Measurements from ENCODE around the gene RABEP2. TPM values are rescaled to one million over a fixed set of nuclear protein-coding genes. Genes with fewer than 3 reads are reported as not detected.
"Not testable (repeated sequence)": the region's sequence is repeated elsewhere in the genome, so short reads cannot be mapped to it uniquely, and the experiment has no call there.

Gene RABEP2, protein sequence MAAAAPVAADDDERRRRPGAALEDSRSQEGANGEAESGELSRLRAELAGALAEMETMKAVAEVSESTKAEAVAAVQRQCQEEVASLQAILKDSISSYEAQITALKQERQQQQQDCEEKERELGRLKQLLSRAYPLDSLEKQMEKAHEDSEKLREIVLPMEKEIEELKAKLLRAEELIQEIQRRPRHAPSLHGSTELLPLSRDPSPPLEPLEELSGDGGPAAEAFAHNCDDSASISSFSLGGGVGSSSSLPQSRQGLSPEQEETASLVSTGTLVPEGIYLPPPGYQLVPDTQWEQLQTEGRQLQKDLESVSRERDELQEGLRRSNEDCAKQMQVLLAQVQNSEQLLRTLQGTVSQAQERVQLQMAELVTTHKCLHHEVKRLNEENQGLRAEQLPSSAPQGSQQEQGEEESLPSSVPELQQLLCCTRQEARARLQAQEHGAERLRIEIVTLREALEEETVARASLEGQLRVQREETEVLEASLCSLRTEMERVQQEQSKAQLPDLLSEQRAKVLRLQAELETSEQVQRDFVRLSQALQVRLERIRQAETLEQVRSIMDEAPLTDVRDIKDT
- 10 to 100 TPM; 18.9 to 30.2 (median 24.9) TPM for total RNA-seq

DNA sequence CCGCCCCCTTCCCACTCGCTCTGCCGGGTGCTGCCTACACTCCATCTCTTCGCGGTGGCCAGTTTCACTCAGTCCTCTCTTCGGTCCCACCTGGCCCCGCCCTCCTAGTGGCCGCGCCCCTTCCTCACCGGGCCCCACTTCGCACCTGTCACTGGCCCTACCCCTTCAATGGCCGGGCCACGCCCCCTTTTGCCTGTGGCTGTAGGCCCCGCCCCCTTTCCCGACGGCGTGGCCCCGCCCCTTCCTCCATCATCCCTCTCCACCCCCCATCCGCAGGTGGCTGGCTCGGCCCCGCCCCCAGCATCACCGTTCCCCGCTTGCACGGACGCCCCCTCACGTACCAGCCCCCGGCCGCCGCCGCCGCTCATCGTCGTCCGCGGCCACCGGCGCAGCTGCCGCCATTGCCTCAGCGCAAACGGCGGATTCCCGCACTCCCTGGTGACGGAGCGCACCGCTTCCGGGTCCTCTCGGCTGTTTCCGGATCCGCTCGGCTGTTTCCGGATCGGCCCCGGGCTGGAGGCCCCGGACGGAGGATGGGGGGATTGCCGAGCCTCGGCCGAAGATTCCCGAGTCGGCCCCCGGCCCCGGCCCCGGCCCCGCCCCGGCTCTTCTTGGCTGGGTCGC is at the start of gene RABEP2:
TSS of gene RABEP2 (minus strand) at position 477 of the 624 bp plus-strand sequence. CDS start at position 402, 75 bp downstream.
- H3K27me3 ChIP-seq = no peaks in the 10 kb centered on the region
- peaks cover 0 to 20% (median 6%) of the 10 kb centered on the region in 3 donors for H3K4me1 ChIP-seq
- H3K27ac ChIP-seq = peak within 1 kb of the TSS; percentile 85 to 99 (median 90)
- H3K9me3 ChIP-seq = no peaks in the 10 kb centered on the region
- TF ChIP-seq EP300 (IDR thresholded peaks at IDR 0.05) = no peak
- TF ChIP-seq POLR2AphosphoS5 (IDR thresholded peaks at IDR 0.05) = peak; percentile 41
- peak in 1 of 2 donors; percentile 60 for TF ChIP-seq POLR2A (IDR thresholded peaks at IDR 0.05)
- ATAC-seq = peak; percentile 93
- H3K36me3 ChIP-seq = peaks cover 0 to 13% of the 10 kb centered on the region in 2 donors
- 1 to 3% methylated on average over 5 to 18 of the region's 66 CpGs for WGBS, 2 donors (ENCODE audit: low coverage in 1 of 2)
- H3K4me3 ChIP-seq = peak within 1 kb of the TSS; percentile 59 to 80

GRCh38 chr16:28974437-28975157 is 49.6 kb upstream of the RABEP2 start, which contains the start of gene SPNS1:
TSS of gene SPNS1 (plus strand) at chr16:28974778. CDS start at chr16:28975152, 374 bp downstream.
- Histone ChIP-seq H3K9me3 (no peaks in the 10 kb centered on the region), H3K4me3 (peak within 1 kb of the TSS; percentile 68 to 77), H3K36me3 (peaks cover 0 to 32% of the 10 kb centered on the region in 2 donors), H3K4me1 (peaks cover 0 to 31% (median 18%) of the 10 kb centered on the region in 3 donors), H3K27ac (peak within 1 kb of the TSS; percentile 25 to 89 (median 88)), H3K27me3 (no peaks in the 10 kb centered on the region)
- peak; percentile 95 for ATAC-seq
- TF ChIP-seq POLR2AphosphoS5 (IDR thresholded peaks at IDR 0.05) (peak; percentile 92), EP300 (IDR thresholded peaks at IDR 0.05) (no peak), CTCF (IDR thresholded peaks at IDR 0.05) (no peak), POLR2A (IDR thresholded peaks at IDR 0.05) (peak; percentile 54 to 59)
- whole genome bisulfite sequencing, 2 donors (ENCODE audit: low coverage in 1 of 2) = no CpG with 5 or more reads among the region's 60 CpGs

DNA sequence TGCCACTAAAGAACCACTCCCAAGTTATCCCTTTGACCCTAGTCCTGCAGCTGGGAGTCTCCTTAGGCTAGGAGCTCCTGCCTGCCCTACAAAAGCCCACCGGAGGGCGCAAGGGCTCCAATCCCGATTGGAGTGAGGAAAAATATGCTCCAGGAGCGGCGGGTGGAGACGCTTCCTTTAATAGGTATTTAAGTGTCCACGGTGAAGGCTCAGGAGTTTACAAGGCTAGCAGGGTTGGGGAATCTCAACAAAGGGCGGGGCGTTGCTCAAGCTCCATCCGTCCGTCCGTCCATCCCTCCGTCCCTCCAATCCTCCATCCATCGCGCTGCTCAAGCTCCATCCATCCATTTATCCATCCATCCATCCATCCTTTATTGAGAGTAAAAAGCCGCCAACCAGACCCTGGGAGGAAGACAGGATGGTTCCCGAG is 49.0 kb upstream of the RABEP2 start:
- WGBS, 2 donors (ENCODE audit: low coverage in 1 of 2) = 1 to 2% methylated on average over 9 to 14 of the region's 17 CpGs
- no peaks in the 10 kb centered on the region for H3K27me3 ChIP-seq
- peaks cover 0 to 31% (median 18%) of the 10 kb centered on the region in 3 donors for H3K4me1 ChIP-seq
- H3K4me3 ChIP-seq = peak overlapping the region; percentile 68 to 77
- TF ChIP-seq CTCF (IDR thresholded peaks at IDR 0.05) (peak in 3 of 4 experiments; percentile 50 to 69 (median 52)), EP300 (IDR thresholded peaks at IDR 0.05) (no peak), POLR2A (IDR thresholded peaks at IDR 0.05) (no peak)
- no peaks in the 10 kb centered on the region for H3K9me3 ChIP-seq
- H3K27ac ChIP-seq = peak overlapping the region; percentile 25 to 89 (median 88)
- H3K36me3 ChIP-seq = peaks cover 0 to 26% of the 10 kb centered on the region in 2 donors
- peak; percentile 48 for ATAC-seq

GRCh38 chr16:28969696-28970095 is 44.7 kb upstream of the RABEP2 start:
- H3K27me3 ChIP-seq, H3K27ac ChIP-seq, H3K4me3 ChIP-seq, ATAC-seq, H3K9me3 ChIP-seq: not testable (repeated sequence)
- peaks cover 0 to 10% (median 4%) of the 10 kb centered on the region in 3 donors for H3K4me1 ChIP-seq
- 92 to 93% methylated on average over 2 of the region's 2 CpGs for WGBS, 2 donors (ENCODE audit: low coverage in 1 of 2)
- peaks cover 0 to 13% of the 10 kb centered on the region in 2 donors for H3K36me3 ChIP-seq

- Histone ChIP-seq H3K27me3 (no peaks in the 10 kb centered on the region), H3K9me3 (no peaks in the 10 kb centered on the region), H3K4me3 (no peak overlapping the region), H3K27ac (no peak overlapping the region), H3K36me3 (peaks cover 0 to 39% of the 10 kb centered on the region in 2 donors), H3K4me1 (no peaks in the 10 kb centered on the region)
- no peak for ATAC-seq
- no peak for TF ChIP-seq POLR2AphosphoS5 (IDR thresholded peaks at IDR 0.05)
- no peak for TF ChIP-seq CTCF (IDR thresholded peaks at IDR 0.05)
- TF ChIP-seq EP300 (IDR thresholded peaks at IDR 0.05) = no peak
- no peak for TF ChIP-seq POLR2A (IDR thresholded peaks at IDR 0.05)
- WGBS, 2 donors (ENCODE audit: low coverage in 1 of 2) = 86% methylated on average over 1 of the region's 4 CpGs; no CpG with 5 or more reads in 1 of the 2 donors
These were observed 42.1 kb upstream of the RABEP2 start for GRCh38 chr16:28967156-28967555.

All from gastroesophageal sphincter (tissue), 4 donors.